K562 (cell line): ENCODE results near the gene NXPH4. TPM values are rescaled to one million over a fixed set of nuclear protein-coding genes. Genes with fewer than 3 reads are reported as not detected.
A peak's percentile ranks its signal among the peaks of the same experiment; 100 is the strongest.

Experiments
- ATF6 ChIP-seq: sonication (generic); formaldehyde crosslinking; IDR thresholded peaks from 2 replicates; pipeline ENCODE4 v1.4.0; 2020; ENCODE audit warnings: mild to moderate bottlenecking, missing genetic modification reagents
- GATAD2B ChIP-seq: fragments of 450-650 bp; IDR thresholded peaks from 2 replicates; pipeline ENCODE4 v1.6.1; 2017; ENCODE audit warnings: mild to moderate bottlenecking, borderline replicate concordance
- NONO ChIP-seq, 2 experiments: fragments of 200-400 bp in 1 of 2; fragments of 450-650 bp in 1 of 2; formaldehyde crosslinking in 1 of 2; IDR thresholded peaks; 2 replicates each; pipeline ENCODE4 v1.6.1; 2017; ENCODE audit warnings: low read depth in 2 of 2, mild to moderate bottlenecking in 2 of 2, moderate library complexity in 2 of 2, low read length in 1 of 2
- PRPF4 ChIP-seq: fragments of 200-400 bp; formaldehyde crosslinking; IDR thresholded peaks from one replicate; pipeline ENCODE4 v1.6.1; 2017; ENCODE audit warnings: low read length, low read depth, mild to moderate bottlenecking; ENCODE audit not compliant: insufficient read depth, poor library complexity, severe bottlenecking
- SMARCA4 ChIP-seq: fragments of 450-650 bp; IDR thresholded peaks from 2 replicates; pipeline ENCODE4 v1.6.1; 2016
- SMARCE1 ChIP-seq: fragments of 450-650 bp; IDR thresholded peaks from 2 replicates; pipeline ENCODE4 v1.7.1; 2016; ENCODE audit warnings: mild to moderate bottlenecking
- ZNF165 ChIP-seq: fragments of 250-450 bp; sonication (Bioruptor Pico); IDR thresholded peaks from 2 replicates; pipeline ENCODE4 v1.4.0; 2020; ENCODE audit warnings: borderline replicate concordance
- polyA plus RNA-seq, 8 experiments: library from polyadenylated mRNA; depleted of rRNA in 4 of 8; stranded (reverse) in 5 of 8; unstranded in 3 of 8; fragments of >200 nt; fragmentation: Nextera tagmentation in 2 of 8; fragmentation: Illumina TruSeq in 1 of 8; extraction: Ambion mirVana in 2 of 8; extraction: Trizol in 1 of 8; gene quantifications; 2 replicates each; pipeline versions ENCODE4 v1.2.1 to v1.2.3, GENCODE V29; 2011 to 2014; ENCODE audit warnings: inconsistent platforms in 1 of 8, missing spikeins in 1 of 8
- total RNA-seq, 7 experiments: library from RNA; depleted of rRNA in 6 of 7; stranded (reverse); fragments of >200 nt in 6 of 7; fragmentation: Illumina TruSeq in 2 of 7; extraction: Trizol in 2 of 7; gene quantifications; 2 replicates each; pipeline versions ENCODE4 v1.2.1 to v1.2.3, GENCODE V29; 2011 to 2021; ENCODE audit warnings: low replicate concordance in 1 of 7
- TF ChIP-seq, protein P1 (sequence below): sonication (generic); formaldehyde crosslinking; IDR thresholded peaks from 2 replicates; pipeline ENCODE4 v1.9.0; 2022; ENCODE audit warnings: mild to moderate bottlenecking, missing genetic modification reagents

NXPH4 gene
- total and polyA plus RNA-seq, 9 of the 15 experiments (the other 6 are each of a cell fraction or from before 2014, with no cell fraction given) = 0.49 to 2.7 (median 1.1) TPM; not detected in 4

DNA sequence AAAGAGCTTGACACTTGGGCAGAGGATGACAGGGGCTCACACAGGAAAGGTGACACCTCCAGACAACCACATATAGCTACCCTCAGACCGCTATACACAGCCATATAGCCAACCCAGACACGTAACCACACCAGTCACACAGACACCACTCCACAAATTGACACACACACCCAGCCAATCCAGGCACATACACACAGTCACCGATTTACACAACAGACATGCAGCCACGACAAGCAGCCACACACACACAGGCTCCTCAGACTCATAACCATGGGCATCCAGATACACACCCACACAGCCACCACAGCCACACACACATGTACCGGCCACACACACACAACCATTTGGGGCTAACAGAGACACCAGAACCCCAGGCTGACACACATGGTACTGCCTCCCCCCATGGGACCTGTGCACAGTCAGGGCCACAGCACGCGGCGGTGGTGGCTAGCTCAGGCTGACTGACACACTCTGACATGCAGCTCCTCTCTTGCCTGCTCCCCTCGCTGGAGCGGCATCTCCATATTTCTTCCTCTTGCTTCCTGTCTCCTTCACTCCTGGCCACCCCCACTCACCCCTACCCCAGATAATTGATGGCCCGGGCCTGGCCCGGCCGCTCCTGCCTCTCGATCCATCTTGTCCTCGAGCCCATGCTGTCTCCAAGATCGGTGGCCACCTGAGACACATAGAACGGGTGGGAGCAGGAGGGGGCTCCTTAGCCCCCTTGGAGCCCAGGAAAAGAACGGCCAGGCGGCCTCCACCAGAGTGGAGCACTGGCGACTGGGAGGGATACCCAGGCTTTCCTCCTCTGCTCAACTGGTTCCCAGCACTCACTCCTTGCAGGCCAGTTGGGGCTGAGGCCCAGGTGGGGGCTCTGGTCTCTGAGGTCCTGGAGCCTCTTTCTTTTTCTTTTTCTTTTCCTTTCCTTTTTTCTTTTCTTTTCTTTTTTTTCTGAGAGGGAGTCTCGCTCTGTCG, 6.9 kb downstream of the NXPH4 start (continued):
- TF ChIP-seq ATF6 (CRISPR knock-in tag) = no peak
- TF ChIP-seq SMARCE1 = no peak
- no peak for TF ChIP-seq PRPF4
- TF ChIP-seq SMARCA4 = no peak
- no peak for TF ChIP-seq NONO (IDR thresholded peaks at IDR 0.05; ENCODE audit: low read depth in 2 of 2, low read length in 1 of 2)
- no peak for TF ChIP-seq ZNF165
- no peak for TF ChIP-seq GATAD2B
- TF ChIP-seq, protein P1, sequence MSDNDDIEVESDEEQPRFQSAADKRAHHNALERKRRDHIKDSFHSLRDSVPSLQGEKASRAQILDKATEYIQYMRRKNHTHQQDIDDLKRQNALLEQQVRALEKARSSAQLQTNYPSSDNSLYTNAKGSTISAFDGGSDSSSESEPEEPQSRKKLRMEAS = peak; percentile 42; the same call in 1 of the 2 replicates
